Measurements from ENCODE around the gene SYT5. TPM values are rescaled to one million over a fixed set of nuclear protein-coding genes. Genes with fewer than 3 reads are reported as not detected.
"Not testable (repeated sequence)": the region's sequence is repeated elsewhere in the genome, so short reads cannot be mapped to it uniquely, and the experiment has no call there.

The SYT5 gene
- total RNA-seq (2014; rRNA removed; shearing (Covaris generic)) = not detected in 2 replicates

- Histone ChIP-seq H3K27me3 (replicated peaks) (peaks cover 29% of the 10 kb centered on the region), H3K9me3 (replicated peaks) (peaks cover 2% of the 10 kb centered on the region; the same call in 1 of the 2 replicates), H3K4me3 (no peak within 1 kb of the TSS), H3K4me1 (replicated peaks) (peaks cover 14% of the 10 kb centered on the region), H3K27ac (no peak within 1 kb of the TSS), H3K36me3 (no peaks in the 10 kb centered on the region)
- DNase-seq (ENCODE audit: low read depth in 1 of 2, low spot score in 2 of 2) = no peak
Observed at GRCh38 chr19:55179606-55180484, at the start of gene SYT5. TSS of gene SYT5 (minus strand) at chr19:55180289. CDS start at chr19:55179041, 1,248 bp downstream.

- no peaks in the 10 kb centered on the region for H3K27me3 ChIP-seq (replicated peaks)
- peaks cover 59% of the 10 kb centered on the region for H3K36me3 ChIP-seq
- no peaks in the 10 kb centered on the region for H3K9me3 ChIP-seq (replicated peaks)
- no peaks in the 10 kb centered on the region for H3K4me1 ChIP-seq (replicated peaks)
- H3K27ac ChIP-seq = no peak overlapping the region
- no peak for DNase-seq (ENCODE audit: low read depth in 1 of 2, low spot score in 2 of 2)
- no peak overlapping the region for H3K4me3 ChIP-seq
Observed at GRCh38 chr19:55229789-55230182, 49.7 kb upstream of the SYT5 start.

- no peaks in the 10 kb centered on the region for H3K27me3 ChIP-seq (replicated peaks)
- no peaks in the 10 kb centered on the region for H3K4me1 ChIP-seq (replicated peaks)
- H3K36me3 ChIP-seq = peaks cover 58% of the 10 kb centered on the region
Observed at GRCh38 chr19:55229145-55229788, 49.2 kb upstream of the SYT5 start.

DNA sequence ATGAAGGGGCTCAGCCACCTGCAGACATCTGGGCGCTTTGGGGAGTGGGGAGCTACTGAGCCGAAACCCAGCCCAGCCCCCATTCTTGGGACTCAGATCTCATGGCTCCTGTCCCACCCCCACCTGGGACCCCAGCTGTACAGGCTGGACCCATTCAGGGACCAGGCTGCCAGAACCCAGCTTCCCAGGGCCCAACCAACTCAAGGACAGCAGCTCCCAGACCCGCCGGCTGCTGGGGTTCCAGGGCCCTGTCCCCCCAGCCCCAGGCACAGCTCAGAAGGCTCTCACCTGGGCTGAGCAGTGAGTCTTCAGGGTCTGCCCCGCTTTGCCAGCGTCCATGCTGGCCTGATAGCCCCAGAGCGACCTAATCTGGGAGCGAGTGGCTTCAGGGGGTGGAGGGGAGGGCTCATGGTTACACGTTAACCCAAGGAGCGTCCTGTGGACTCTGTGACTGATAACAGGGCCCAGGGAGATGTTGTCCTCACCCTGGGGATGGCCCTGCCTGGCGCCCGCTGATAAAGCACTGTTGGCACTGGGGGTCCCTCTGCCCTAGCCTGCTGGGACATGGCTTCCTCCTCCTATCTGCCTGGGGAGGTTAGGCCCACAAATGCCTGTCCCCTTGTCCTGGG, 48.4 kb upstream of the SYT5 start, which contains the start of gene TMEM86B:
TSS of gene TMEM86B (minus strand) at position 361 of the 629 bp plus-strand sequence. CDS start at position 339, 22 bp downstream.
- H3K27ac ChIP-seq = no peak within 1 kb of the TSS
- no peak within 1 kb of the TSS for H3K4me3 ChIP-seq
- H3K9me3 ChIP-seq (replicated peaks) = no peaks in the 10 kb centered on the region
- DNase-seq (ENCODE audit: low read depth in 1 of 2, low spot score in 2 of 2) = no peak
- H3K4me1 ChIP-seq (replicated peaks) = no peaks in the 10 kb centered on the region
- H3K27me3 ChIP-seq (replicated peaks) = no peaks in the 10 kb centered on the region
- peaks cover 54% of the 10 kb centered on the region for H3K36me3 ChIP-seq

More at GRCh38 chr19:55229145-55229788, 49.2 kb upstream of the SYT5 start:
- DNase-seq (ENCODE audit: low read depth in 1 of 2, low spot score in 2 of 2) = no peak
- Histone ChIP-seq H3K9me3 (replicated peaks) (no peaks in the 10 kb centered on the region), H3K27ac (no peak overlapping the region), H3K4me3 (no peak overlapping the region)

DNA sequence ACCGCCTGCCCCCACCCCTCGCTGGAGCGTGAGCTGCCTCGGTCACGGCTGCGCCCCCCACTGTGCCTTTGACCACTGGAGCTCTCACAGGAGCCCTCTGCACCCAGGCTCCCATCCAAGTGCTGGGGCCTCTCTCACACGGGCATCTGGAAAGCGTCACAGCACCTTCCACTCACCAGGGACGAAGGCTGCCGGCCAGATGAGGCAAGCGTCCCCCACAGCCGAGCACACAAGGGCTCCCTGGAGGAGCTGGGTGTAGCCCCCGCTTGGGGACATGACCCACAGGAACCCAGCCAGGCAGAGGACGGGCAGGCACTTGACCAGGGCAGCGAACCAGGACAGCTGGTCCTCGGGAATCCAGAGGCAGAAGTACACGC, 47.9 kb upstream of the SYT5 start:
- no peaks in the 10 kb centered on the region for H3K4me1 ChIP-seq (replicated peaks)
- H3K36me3 ChIP-seq = peaks cover 51% of the 10 kb centered on the region

GRCh38 chr19:55227241-55228014, 47.3 kb upstream of the SYT5 start:
- Histone ChIP-seq H3K27ac (no peak overlapping the region), H3K27me3 (replicated peaks) (no peaks in the 10 kb centered on the region), H3K36me3 (peaks cover 45% of the 10 kb centered on the region), H3K4me1 (replicated peaks) (no peaks in the 10 kb centered on the region), H3K4me3 (no peak overlapping the region), H3K9me3 (replicated peaks) (no peaks in the 10 kb centered on the region)
- DNase-seq (ENCODE audit: low read depth in 1 of 2, low spot score in 2 of 2) = peak in 1 of 2 experiments; percentile 41

More for the DNA sequence above, 47.9 kb upstream of the SYT5 start:
- Histone ChIP-seq H3K27me3 (replicated peaks) (no peaks in the 10 kb centered on the region), H3K4me3 (no peak overlapping the region), H3K27ac (no peak overlapping the region), H3K9me3 (replicated peaks) (no peaks in the 10 kb centered on the region)
- DNase-seq (ENCODE audit: low read depth in 1 of 2, low spot score in 2 of 2) = peak in 1 of 2 experiments; percentile 41

GRCh38 chr19:55226788-55227187, 46.7 kb upstream of the SYT5 start:
- DNase-seq (ENCODE audit: low read depth in 1 of 2, low spot score in 2 of 2) = no peak
- H3K9me3 ChIP-seq (replicated peaks) = no peaks in the 10 kb centered on the region
- H3K27me3 ChIP-seq (replicated peaks) = no peaks in the 10 kb centered on the region
- no peak overlapping the region for H3K4me3 ChIP-seq
- H3K4me1 ChIP-seq (replicated peaks) = no peaks in the 10 kb centered on the region
- H3K36me3 ChIP-seq = peaks cover 39% of the 10 kb centered on the region
- no peak overlapping the region for H3K27ac ChIP-seq

- H3K27ac ChIP-seq = no peak overlapping the region
- no peaks in the 10 kb centered on the region for H3K4me1 ChIP-seq (replicated peaks)
- peak in 1 of 2 experiments; percentile 36 for DNase-seq (ENCODE audit: low read depth in 1 of 2, low spot score in 2 of 2)
- H3K4me3 ChIP-seq = no peak overlapping the region
- H3K36me3 ChIP-seq = peaks cover 34% of the 10 kb centered on the region
- no peaks in the 10 kb centered on the region for H3K9me3 ChIP-seq (replicated peaks)
- H3K27me3 ChIP-seq (replicated peaks) = no peaks in the 10 kb centered on the region
Observed at GRCh38 chr19:55226273-55226672, 46.2 kb upstream of the SYT5 start.

- H3K36me3 ChIP-seq = peaks cover 28% of the 10 kb centered on the region
- H3K27me3 ChIP-seq (replicated peaks) = no peaks in the 10 kb centered on the region
- no peak overlapping the region for H3K4me3 ChIP-seq
- DNase-seq (ENCODE audit: low read depth in 1 of 2, low spot score in 2 of 2) = no peak
- no peak overlapping the region for H3K27ac ChIP-seq
- H3K9me3 ChIP-seq (replicated peaks) = no peaks in the 10 kb centered on the region
- H3K4me1 ChIP-seq (replicated peaks) = no peaks in the 10 kb centered on the region
Observed at GRCh38 chr19:55225415-55225958, 45.4 kb upstream of the SYT5 start.

DNA sequence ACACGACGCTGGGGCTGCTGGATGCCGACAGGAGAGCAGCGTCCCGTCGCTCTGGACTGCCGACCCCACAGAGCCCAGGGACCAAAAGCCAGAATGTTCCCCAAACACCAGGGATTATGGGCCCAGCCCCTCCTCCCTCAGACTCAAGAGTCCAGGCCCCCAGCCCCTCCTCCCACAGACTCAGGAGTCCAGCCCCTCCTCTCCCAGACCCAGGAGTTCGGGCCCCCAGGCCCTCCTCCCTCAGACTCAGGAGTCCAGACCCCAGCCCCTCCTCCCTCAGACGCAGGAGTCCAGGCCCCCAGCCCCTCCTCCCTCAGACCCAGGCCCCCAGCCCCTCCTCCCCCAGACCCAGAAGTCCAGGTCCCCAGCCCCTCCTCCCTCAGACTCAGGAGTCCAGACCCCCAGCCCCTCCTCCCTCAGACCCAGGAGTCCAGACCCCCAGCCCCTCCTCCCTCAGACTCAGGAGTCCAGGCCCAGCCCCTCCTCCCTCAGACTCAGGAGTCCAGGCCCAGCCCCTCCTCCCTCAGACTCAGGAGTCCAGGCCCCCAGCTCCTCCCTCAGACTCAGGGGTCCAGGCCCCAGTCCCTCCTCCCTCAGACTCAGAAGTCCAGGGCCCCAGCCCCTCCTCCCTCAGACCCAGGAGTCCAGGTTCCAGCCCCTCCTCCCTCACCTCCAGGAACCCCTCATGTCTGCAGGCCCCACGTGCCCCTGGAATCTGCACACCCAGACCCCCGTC, 44.8 kb upstream of the SYT5 start:
- H3K4me1 ChIP-seq (replicated peaks); H3K27me3 ChIP-seq (replicated peaks); H3K4me3 ChIP-seq; H3K27ac ChIP-seq; H3K9me3 ChIP-seq (replicated peaks): not testable (repeated sequence)
- H3K36me3 ChIP-seq = peaks cover 26% of the 10 kb centered on the region
- peak in 1 of 2 experiments; percentile 40 for DNase-seq (ENCODE audit: low read depth in 1 of 2, low spot score in 2 of 2)

GRCh38 chr19:55224038-55224665, 44.1 kb upstream of the SYT5 start:
- DNase-seq (ENCODE audit: low read depth in 1 of 2, low spot score in 2 of 2) = peak in 1 of 2 experiments; percentile 38
- H3K4me1 ChIP-seq (replicated peaks) = no peaks in the 10 kb centered on the region
- no peaks in the 10 kb centered on the region for H3K27me3 ChIP-seq (replicated peaks)
- H3K4me3 ChIP-seq = no peak overlapping the region
- no peaks in the 10 kb centered on the region for H3K9me3 ChIP-seq (replicated peaks)
- no peak overlapping the region for H3K27ac ChIP-seq
- H3K36me3 ChIP-seq = peaks cover 21% of the 10 kb centered on the region

All from SJSA1 (cell line).